Hepatocyte (in vitro differentiated cells): Measurements from ENCODE around the gene FOXB1. TPM values are rescaled to one million over a fixed set of nuclear protein-coding genes. Genes with fewer than 3 reads are reported as not detected.

Source experiments
- DNase-seq: peaks from one replicate; pipeline ENCODE4 v3.0.0-alpha.2; 2016; ENCODE audit warnings: low spot score
- H2AFZ ChIP-seq: fragments of 200-600 bp; sonication (generic); 2 replicates; pipeline ENCODE4 v1.6.0; 2016; ENCODE audit warnings: antibody characterized with exemption, mild to moderate bottlenecking
- H3K27ac ChIP-seq: fragments of 200-600 bp; sonication (generic); 2 replicates; pipeline ENCODE4 v1.5.1; 2016; ENCODE audit warnings: mild to moderate bottlenecking
- H3K27me3 ChIP-seq: fragments of 200-600 bp; sonication (generic); 2 replicates; pipeline ENCODE4 v1.6.1; 2016
- H3K36me3 ChIP-seq: fragments of 200-600 bp; sonication (generic); replicated peaks from 2 replicates; pipeline ENCODE4 v1.5.1; 2016; ENCODE audit warnings: low read depth; ENCODE audit not compliant: insufficient read depth
- H3K4me1 ChIP-seq: fragments of 200-600 bp; sonication (generic); 2 replicates; pipeline ENCODE4 v1.5.1; 2016; ENCODE audit warnings: mild to moderate bottlenecking, moderate library complexity; ENCODE audit not compliant: insufficient read depth
- H3K4me2 ChIP-seq: fragments of 200-600 bp; sonication (generic); 2 replicates; pipeline ENCODE4 v1.6.0; 2016
- H3K4me3 ChIP-seq: fragments of 200-600 bp; sonication (generic); 2 replicates; pipeline ENCODE4 v1.5.1; 2016; ENCODE audit warnings: mild to moderate bottlenecking
- H3K79me2 ChIP-seq: fragments of 200-600 bp; sonication (generic); 2 replicates; pipeline ENCODE4 v1.6.0; 2017; ENCODE audit warnings: mild to moderate bottlenecking
- H3K9me2 ChIP-seq: fragments of 200-600 bp; sonication (generic); replicated peaks from 2 replicates; pipeline ENCODE4 v1.6.0; 2017; ENCODE audit warnings: mild to moderate bottlenecking; ENCODE audit not compliant: insufficient read depth
- H3K9me3 ChIP-seq: fragments of 200-600 bp; sonication (generic); 2 replicates; pipeline ENCODE4 v1.5.1; 2016; ENCODE audit warnings: low read depth, mild to moderate bottlenecking
- H4K20me1 ChIP-seq: fragments of 200-600 bp; sonication (generic); 2 replicates; pipeline ENCODE4 v1.6.0; 2016; ENCODE audit warnings: mild to moderate bottlenecking; ENCODE audit not compliant: insufficient read depth, poor library complexity, severe bottlenecking
- CTCF ChIP-seq: fragments of 200-600 bp; sonication (generic); IDR thresholded peaks from 2 replicates; pipeline ENCODE4 v1.5.1; 2016; ENCODE audit warnings: antibody characterized with exemption, mild to moderate bottlenecking; ENCODE audit not compliant: poor library complexity
- EZH2 ChIP-seq: fragments of 200-600 bp; sonication (generic); IDR thresholded peaks from 2 replicates; pipeline ENCODE4 v1.6.1; 2016; ENCODE audit warnings: antibody characterized with exemption, mild to moderate bottlenecking, borderline replicate concordance
- EZH2phosphoT487 ChIP-seq: fragments of 200-600 bp; sonication (generic); IDR thresholded peaks from one replicate; pipeline ENCODE4 v1.6.1; 2018; ENCODE audit warnings: antibody characterized with exemption, mild to moderate bottlenecking, low read depth, moderate library complexity; ENCODE audit not compliant: unreplicated experiment, severe bottlenecking
- WGBS: methylation state at CpG from one replicate; pipeline ENCODE4 v1.1.6; 2016; ENCODE audit warnings: low lambda C conversion rate; ENCODE audit errors: missing lambda C conversion rate; 5-methylcytosine and 5-hydroxymethylcytosine counted together
- polyA plus RNA-seq: library from polyadenylated mRNA; unstranded; fragments of >200 nt; fragmentation: Nextera tagmentation; extraction: Ambion mirVana; gene quantifications from 2 replicates; pipeline ENCODE4 v1.2.1, GENCODE V29; 2016
- total RNA-seq: library from RNA; depleted of rRNA; stranded (reverse); fragments of >200 nt; gene quantifications from 2 replicates; pipeline ENCODE4 v1.2.3, GENCODE V29; 2014

The FOXB1 gene
- total and polyA plus RNA-seq, 2 experiments from 2014 or later, result not detected

- Histone ChIP-seq H4K20me1 (no peaks in the 10 kb centered on the region), H2AFZ (no peak overlapping the region), H3K4me1 (no peaks in the 10 kb centered on the region), H3K79me2 (no peaks in the 10 kb centered on the region), H3K9me3 (no peaks in the 10 kb centered on the region), H3K4me3 (no peak overlapping the region), H3K27me3 (peaks cover 82% of the 10 kb centered on the region), H3K9me2 (no peaks in the 10 kb centered on the region), H3K36me3 (no peaks in the 10 kb centered on the region), H3K27ac (no peak overlapping the region), H3K4me2 (no peak overlapping the region)
- no peak for DNase-seq
- TF ChIP-seq CTCF (no peak), EZH2phosphoT487 (no peak), EZH2 (no peak)
- WGBS, result 71% methylated on average over 3 of the region's 3 CpGs
Observed at GRCh38 chr15:60012695-60013094, 8.6 kb downstream of the FOXB1 start.

GRCh38 chr15:60017538-60018520 lies 13.7 kb downstream of the FOXB1 start:
- Histone ChIP-seq H3K79me2 (no peaks in the 10 kb centered on the region), H2AFZ (no peak overlapping the region), H3K27ac (no peak overlapping the region), H3K4me3 (no peak overlapping the region), H3K9me3 (no peaks in the 10 kb centered on the region), H3K9me2 (no peaks in the 10 kb centered on the region), H4K20me1 (no peaks in the 10 kb centered on the region), H3K27me3 (peaks cover 40% of the 10 kb centered on the region), H3K4me2 (no peak overlapping the region), H3K36me3 (no peaks in the 10 kb centered on the region), H3K4me1 (no peaks in the 10 kb centered on the region)
- DNase-seq, result no peak
- TF ChIP-seq EZH2phosphoT487 (no peak), CTCF (no peak), EZH2 (no peak)
- WGBS, result 33% methylated on average over 2 of the region's 2 CpGs

GRCh38 chr15:60020736-60021135 lies 16.6 kb downstream of the FOXB1 start:
- Histone ChIP-seq H3K27me3 (peaks cover 14% of the 10 kb centered on the region), H3K4me1 (no peaks in the 10 kb centered on the region), H3K9me2 (no peaks in the 10 kb centered on the region), H2AFZ (no peak overlapping the region), H3K79me2 (no peaks in the 10 kb centered on the region), H3K4me3 (no peak overlapping the region), H3K36me3 (no peaks in the 10 kb centered on the region), H3K4me2 (no peak overlapping the region), H4K20me1 (no peaks in the 10 kb centered on the region), H3K9me3 (no peaks in the 10 kb centered on the region), H3K27ac (no peak overlapping the region)
- no peak for DNase-seq
- no peak for TF ChIP-seq CTCF
- TF ChIP-seq EZH2, result no peak
- no peak for TF ChIP-seq EZH2phosphoT487
- 51% methylated on average over 3 of the region's 3 CpGs for WGBS
